ENCODE data around the gene GPBAR1. TPM values are rescaled to one million over a fixed set of nuclear protein-coding genes. Genes with fewer than 3 reads are reported as not detected.

GPBAR1 gene
- total RNA-seq, 1 donor, result 0.36 TPM

GRCh38 chr2:218245214-218245613 lies 15.6 kb upstream of the GPBAR1 start:
- peaks cover 95% of the 10 kb centered on the region for H3K36me3 ChIP-seq (ENCODE audit: insufficient read depth, low read length)
- H4K20me1 ChIP-seq (ENCODE audit: insufficient read depth, low read length), result peaks cover 23% of the 10 kb centered on the region
- no peak overlapping the region for H3K27ac ChIP-seq (ENCODE audit: low read depth, low read length)
- peaks cover 59% of the 10 kb centered on the region for H3K79me2 ChIP-seq (ENCODE audit: insufficient read depth, low read length)
- H3K4me1 ChIP-seq (ENCODE audit: insufficient read depth, low read length), result no peaks in the 10 kb centered on the region
- DNase-seq (ENCODE audit: insufficient read length, low spot score, missing footprints), result no peak
- no peaks in the 10 kb centered on the region for H3K27me3 ChIP-seq (ENCODE audit: insufficient read depth, low read length)
- no peak overlapping the region for H3K4me3 ChIP-seq (ENCODE audit: insufficient read depth, low read length)
- H3K4me2 ChIP-seq (ENCODE audit: insufficient read depth, low read length), result no peak overlapping the region
- no peak for TF ChIP-seq CTCF (IDR thresholded peaks at IDR 0.05; ENCODE audit: extremely low read depth, low read depth, low read length)
- H2AFZ ChIP-seq (ENCODE audit: low read length), result no peak overlapping the region
- no peaks in the 10 kb centered on the region for H3K9me3 ChIP-seq (ENCODE audit: low read depth, low read length)

GRCh38 chr2:218249691-218250090 lies 11.1 kb upstream of the GPBAR1 start:
- no peaks in the 10 kb centered on the region for H3K27me3 ChIP-seq (ENCODE audit: insufficient read depth, low read length)
- H3K4me3 ChIP-seq (ENCODE audit: insufficient read depth, low read length), result no peak overlapping the region
- H3K79me2 ChIP-seq (ENCODE audit: insufficient read depth, low read length), result peaks cover 25% of the 10 kb centered on the region
- H3K36me3 ChIP-seq (ENCODE audit: insufficient read depth, low read length), result peaks cover 97% of the 10 kb centered on the region
- TF ChIP-seq CTCF (IDR thresholded peaks at IDR 0.05; ENCODE audit: extremely low read depth, low read depth, low read length), result no peak
- H3K4me1 ChIP-seq (ENCODE audit: insufficient read depth, low read length), result peaks cover 12% of the 10 kb centered on the region
- H3K9me3 ChIP-seq (ENCODE audit: low read depth, low read length), result no peaks in the 10 kb centered on the region
- no peak overlapping the region for H3K4me2 ChIP-seq (ENCODE audit: insufficient read depth, low read length)
- no peak for DNase-seq (ENCODE audit: insufficient read length, low spot score, missing footprints)
- H3K27ac ChIP-seq (ENCODE audit: low read depth, low read length), result no peak overlapping the region
- peaks cover 25% of the 10 kb centered on the region for H4K20me1 ChIP-seq (ENCODE audit: insufficient read depth, low read length)
- no peak overlapping the region for H2AFZ ChIP-seq (ENCODE audit: low read length)

- TF ChIP-seq CTCF (IDR thresholded peaks at IDR 0.05; ENCODE audit: extremely low read depth, low read depth, low read length), result no peak
- Histone ChIP-seq H3K27ac (ENCODE audit: low read depth, low read length) (peak overlapping the region; percentile 46), H3K27me3 (ENCODE audit: insufficient read depth, low read length) (no peaks in the 10 kb centered on the region), H3K9me3 (ENCODE audit: low read depth, low read length) (no peaks in the 10 kb centered on the region), H2AFZ (ENCODE audit: low read length) (no peak overlapping the region), H3K4me3 (ENCODE audit: insufficient read depth, low read length) (no peak overlapping the region), H3K79me2 (ENCODE audit: insufficient read depth, low read length) (peaks cover 15% of the 10 kb centered on the region), H3K4me1 (ENCODE audit: insufficient read depth, low read length) (peaks cover 12% of the 10 kb centered on the region), H3K36me3 (ENCODE audit: insufficient read depth, low read length) (peaks cover 90% of the 10 kb centered on the region), H4K20me1 (ENCODE audit: insufficient read depth, low read length) (peaks cover 31% of the 10 kb centered on the region), H3K4me2 (ENCODE audit: insufficient read depth, low read length) (no peak overlapping the region)
- DNase-seq (ENCODE audit: insufficient read length, low spot score, missing footprints), result peak; percentile 68
Measured at GRCh38 chr2:218252509-218253231, 8.1 kb upstream of the GPBAR1 start.

GRCh38 chr2:218253232-218253625 lies 7.6 kb upstream of the GPBAR1 start:
- H3K9me3 ChIP-seq (ENCODE audit: low read depth, low read length), result no peaks in the 10 kb centered on the region
- H3K79me2 ChIP-seq (ENCODE audit: insufficient read depth, low read length), result peaks cover 15% of the 10 kb centered on the region
- no peak for DNase-seq (ENCODE audit: insufficient read length, low spot score, missing footprints)
- H3K27me3 ChIP-seq (ENCODE audit: insufficient read depth, low read length), result no peaks in the 10 kb centered on the region
- no peak overlapping the region for H2AFZ ChIP-seq (ENCODE audit: low read length)
- peaks cover 84% of the 10 kb centered on the region for H3K36me3 ChIP-seq (ENCODE audit: insufficient read depth, low read length)
- H3K4me2 ChIP-seq (ENCODE audit: insufficient read depth, low read length), result no peak overlapping the region
- no peak overlapping the region for H3K4me3 ChIP-seq (ENCODE audit: insufficient read depth, low read length)
- no peak for TF ChIP-seq CTCF (IDR thresholded peaks at IDR 0.05; ENCODE audit: extremely low read depth, low read depth, low read length)
- peaks cover 12% of the 10 kb centered on the region for H3K4me1 ChIP-seq (ENCODE audit: insufficient read depth, low read length)
- peaks cover 31% of the 10 kb centered on the region for H4K20me1 ChIP-seq (ENCODE audit: insufficient read depth, low read length)
- H3K27ac ChIP-seq (ENCODE audit: low read depth, low read length), result peak overlapping the region; percentile 46
